Germinal center (tissue), 1 donor: ENCODE results near the gene CDH2.

ENCODE experiments used
- DNase-seq: peaks from one replicate; pipeline ENCODE4 v3.0.0; 2012; ENCODE audit warnings: mixed read lengths, low spot score

The CDH2 gene

GRCh38 chr18:28127228-28127627 lies 49.7 kb downstream of the CDH2 start:
- DNase-seq = no peak

- DNase-seq = no peak
Measured at GRCh38 chr18:28126768-28127167, 50.2 kb downstream of the CDH2 start.

DNA sequence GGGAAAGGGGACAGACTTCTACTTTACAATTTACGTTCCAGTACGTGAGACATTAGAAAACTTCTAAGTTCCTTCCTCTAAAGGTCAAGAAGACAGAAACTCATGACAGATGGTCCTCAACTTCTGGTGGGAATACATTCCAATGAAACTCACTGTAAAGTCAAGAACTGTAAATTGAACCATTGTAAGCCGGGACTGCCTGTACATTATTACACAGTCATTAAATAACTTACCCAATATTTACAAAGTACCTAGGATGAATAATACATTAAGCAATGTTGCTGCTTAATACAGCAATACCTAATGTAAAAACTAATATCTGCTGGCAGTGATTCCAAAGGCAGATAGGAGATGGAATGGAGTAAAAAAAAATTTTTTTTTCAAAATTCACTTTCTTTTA lies 51.9 kb downstream of the CDH2 start:
- no peak for DNase-seq

DNA sequence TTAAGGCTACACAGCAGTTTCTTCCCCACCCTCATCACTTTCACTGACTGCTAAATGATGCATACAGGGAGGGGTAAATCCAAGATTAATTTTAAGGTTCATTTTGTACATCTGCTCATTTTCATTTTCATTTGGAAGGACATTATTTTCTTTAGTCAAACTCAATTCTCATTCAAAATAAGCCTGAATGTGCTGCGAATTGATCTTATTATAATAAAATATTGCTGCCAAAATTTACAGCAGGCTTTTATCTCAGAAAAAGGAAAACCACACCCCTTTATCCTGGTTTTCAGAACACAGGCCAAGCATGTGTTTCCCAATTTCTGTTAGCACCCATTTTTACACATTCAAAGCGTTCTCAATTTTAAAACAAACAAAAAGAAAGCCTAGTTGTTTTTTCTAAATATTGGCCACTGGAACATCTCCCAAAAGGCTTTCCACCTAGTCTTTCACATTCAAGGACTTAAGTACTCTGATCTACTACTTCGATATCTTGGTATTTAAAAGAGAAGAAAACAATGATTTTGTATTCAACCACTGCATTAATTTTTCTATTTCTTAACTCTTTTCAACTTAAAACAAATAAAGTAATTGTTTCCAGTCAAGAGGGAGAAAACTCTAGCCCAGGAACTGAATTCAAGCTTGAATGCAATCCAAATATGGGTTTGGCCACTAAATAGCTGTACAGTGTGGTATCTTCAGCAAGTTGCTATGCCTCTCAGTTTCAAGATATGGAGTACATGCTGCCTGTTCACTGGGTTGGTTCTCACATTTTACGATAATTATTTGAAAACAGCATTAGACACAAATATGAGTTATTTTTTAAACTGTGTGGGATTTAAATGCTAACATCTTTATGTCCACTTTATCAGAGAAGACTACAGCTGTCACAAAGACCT lies 52.5 kb downstream of the CDH2 start:
- DNase-seq = no peak

DNA sequence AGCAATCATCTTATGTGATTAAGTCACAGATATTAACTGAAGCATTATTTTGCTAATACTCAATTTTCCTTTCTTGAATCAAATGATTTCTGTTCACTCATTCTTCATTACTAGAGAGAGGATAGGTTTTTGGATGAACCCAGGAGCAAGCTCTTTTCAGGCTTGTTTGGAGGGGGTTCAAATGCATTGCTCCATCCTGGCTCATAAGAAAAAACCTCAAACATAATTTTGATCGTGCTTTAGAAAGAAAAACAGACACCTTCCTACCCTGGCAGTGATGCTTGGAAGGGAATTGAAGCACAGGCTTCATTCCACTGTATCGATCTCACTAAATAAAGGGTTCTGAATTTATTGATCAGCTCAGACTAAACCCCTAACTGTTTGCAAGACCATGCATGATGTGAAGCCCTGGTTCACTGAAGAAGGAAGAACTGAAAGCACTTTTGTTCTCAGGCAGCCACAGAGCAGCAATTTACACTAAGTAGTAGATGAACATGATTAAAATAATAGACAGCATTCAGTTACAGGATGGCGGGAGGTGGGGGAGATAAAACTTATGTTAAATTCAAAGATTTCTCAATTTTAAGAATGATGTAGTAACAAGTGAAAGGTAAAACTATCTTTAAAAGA lies 53.4 kb downstream of the CDH2 start:
- DNase-seq = no peak

GRCh38 chr18:28120828-28121515 lies 56.0 kb downstream of the CDH2 start:
- DNase-seq = no peak

DNA sequence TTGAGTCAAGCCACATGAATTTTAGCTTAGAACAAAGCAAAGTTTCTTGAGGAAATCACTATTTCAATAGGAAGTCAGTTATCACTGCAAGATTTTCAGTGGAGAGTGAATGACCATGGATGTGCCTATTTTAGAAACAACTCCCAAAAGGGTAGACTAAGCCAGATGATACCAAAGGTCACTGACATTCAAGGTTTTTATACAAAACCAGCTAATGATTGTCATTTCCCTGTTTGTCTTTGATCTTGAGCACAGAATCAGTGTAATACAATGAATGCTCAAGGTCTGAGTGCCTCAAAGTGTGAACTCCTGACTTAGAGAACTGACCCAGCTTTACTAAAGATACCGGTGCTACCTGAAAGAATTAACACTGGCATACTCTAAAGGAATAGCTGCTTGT lies 60.5 kb downstream of the CDH2 start:
- DNase-seq = no peak

DNA sequence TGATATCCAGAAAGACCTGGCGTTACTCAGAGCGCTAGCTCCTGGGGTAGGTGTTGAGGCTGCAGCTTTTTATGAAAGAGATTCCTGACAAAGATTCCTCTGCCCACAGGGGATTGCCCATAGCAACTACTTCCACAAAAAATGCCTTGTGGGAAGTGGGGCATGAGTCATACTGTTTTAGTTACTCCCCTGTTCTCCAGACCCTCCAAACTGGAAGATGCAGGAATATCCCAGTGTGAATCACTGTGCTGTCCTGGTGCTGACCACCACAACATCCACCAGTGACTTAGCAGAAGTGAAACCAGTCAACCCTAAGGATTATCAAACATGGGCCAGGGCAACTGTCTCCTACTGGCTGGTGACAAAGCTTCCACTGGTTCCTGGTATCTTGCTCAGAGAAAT lies 61.8 kb downstream of the CDH2 start:
- DNase-seq = no peak

DNA sequence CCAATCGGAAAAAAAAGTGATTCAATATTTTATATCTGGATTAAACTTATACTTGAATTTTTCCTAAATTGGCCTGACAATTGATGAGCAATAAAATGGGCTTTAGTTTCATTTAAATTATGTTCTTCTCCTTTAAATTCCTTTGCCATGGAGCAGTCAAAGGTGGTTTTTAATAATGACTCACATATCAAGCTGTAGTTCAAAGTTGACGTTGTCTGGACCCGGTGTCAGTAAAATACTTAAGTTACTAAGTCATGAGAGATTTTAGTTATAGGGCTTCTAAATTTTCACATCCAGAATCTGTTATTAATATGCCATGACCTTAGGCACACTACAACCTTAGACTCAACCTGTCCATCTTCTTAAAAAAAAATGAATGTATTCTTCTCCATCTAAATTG lies 62.5 kb downstream of the CDH2 start:
- no peak for DNase-seq

- no peak for DNase-seq
Measured at GRCh38 chr18:28113271-28114029, 63.5 kb downstream of the CDH2 start.

- no peak for DNase-seq
Measured at GRCh38 chr18:28112056-28112470, 64.9 kb downstream of the CDH2 start.

GRCh38 chr18:28110924-28111323 lies 66.0 kb downstream of the CDH2 start:
- no peak for DNase-seq

GRCh38 chr18:28109781-28110560 lies 67.0 kb downstream of the CDH2 start:
- no peak for DNase-seq

DNA sequence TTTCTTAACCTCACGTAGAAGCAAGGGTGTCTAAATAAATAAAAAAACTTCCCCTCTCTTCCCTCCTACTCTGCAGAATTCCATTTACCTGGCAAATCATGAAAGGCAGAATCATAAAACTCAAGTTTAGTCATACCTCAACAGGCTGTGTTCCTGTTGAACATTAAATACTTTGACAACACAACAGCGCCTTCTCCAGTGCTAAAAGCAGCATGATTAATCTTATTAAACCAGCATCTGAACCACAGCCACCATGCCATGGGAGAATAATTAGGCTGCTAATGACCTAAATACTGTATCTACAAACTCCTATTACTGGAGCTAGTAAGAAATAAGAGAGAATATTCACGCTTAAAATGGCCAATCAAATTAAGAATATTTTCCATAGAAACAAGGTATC lies 68.1 kb downstream of the CDH2 start:
- no peak for DNase-seq

DNA sequence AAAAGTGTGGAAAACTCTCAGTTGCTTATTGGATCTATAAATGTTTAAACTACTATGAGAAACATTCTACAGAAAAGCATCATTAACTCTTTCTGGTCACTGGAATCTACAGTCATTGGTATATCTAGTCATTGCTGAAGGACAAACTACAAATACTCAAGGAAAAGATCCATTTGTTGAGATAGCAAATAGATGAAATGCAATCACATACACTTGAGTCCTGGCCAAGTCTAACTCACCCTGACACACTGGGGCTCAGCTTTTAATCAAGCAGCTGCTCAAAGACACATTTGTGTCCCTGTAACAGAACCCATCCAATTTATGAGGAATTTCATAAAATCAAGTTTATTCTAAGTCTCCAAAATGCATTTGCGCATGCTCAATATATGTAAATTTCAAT lies 68.7 kb downstream of the CDH2 start:
- DNase-seq = no peak

- no peak for DNase-seq
Measured at GRCh38 chr18:28099237-28099636, 77.7 kb downstream of the CDH2 start.

- no peak for DNase-seq
Measured at GRCh38 chr18:28095631-28096030, 81.3 kb downstream of the CDH2 start.

DNA sequence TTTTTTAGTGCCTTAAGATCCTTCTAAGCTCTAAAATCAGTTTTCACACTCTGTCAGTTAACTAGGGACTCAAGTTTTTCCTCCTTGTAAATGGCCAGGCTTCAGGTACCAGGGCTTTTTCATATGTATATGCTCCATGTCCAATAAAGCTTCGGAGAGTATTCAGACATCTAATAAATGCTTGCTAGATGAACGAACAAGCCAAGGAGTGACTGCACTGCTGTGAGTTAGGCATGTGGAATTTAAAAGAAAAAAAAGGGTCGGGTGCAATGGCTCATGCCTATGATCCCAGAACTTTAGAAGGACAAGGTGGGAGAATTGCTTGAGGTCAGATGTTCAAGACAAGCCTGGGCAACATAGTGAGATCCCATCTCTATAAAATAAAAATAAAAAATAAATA lies 81.9 kb downstream of the CDH2 start:
- no peak for DNase-seq

DNA sequence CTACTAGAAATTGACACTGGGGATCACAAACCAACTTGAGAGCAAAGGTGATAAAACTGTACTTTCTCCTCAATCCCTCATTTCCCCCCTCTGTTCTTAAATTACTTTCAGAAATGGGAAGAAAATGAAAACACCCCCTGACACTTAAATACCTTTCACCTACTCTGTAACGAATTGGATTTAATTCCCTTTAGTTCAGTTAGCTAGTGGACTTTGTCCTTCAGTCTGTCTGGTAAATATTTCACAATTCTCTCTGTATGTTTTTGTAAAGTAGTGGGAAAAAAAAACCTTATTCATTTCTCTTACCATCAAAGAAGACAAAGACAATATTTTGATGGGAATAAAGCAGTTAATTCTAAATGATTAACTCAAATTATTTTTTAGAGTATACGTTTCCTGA lies 85.7 kb downstream of the CDH2 start:
- DNase-seq = no peak

- DNase-seq = no peak
Measured at GRCh38 chr18:28088477-28088876, 88.5 kb downstream of the CDH2 start.
